Measurements from ENCODE around the gene NOS1.

DNA sequence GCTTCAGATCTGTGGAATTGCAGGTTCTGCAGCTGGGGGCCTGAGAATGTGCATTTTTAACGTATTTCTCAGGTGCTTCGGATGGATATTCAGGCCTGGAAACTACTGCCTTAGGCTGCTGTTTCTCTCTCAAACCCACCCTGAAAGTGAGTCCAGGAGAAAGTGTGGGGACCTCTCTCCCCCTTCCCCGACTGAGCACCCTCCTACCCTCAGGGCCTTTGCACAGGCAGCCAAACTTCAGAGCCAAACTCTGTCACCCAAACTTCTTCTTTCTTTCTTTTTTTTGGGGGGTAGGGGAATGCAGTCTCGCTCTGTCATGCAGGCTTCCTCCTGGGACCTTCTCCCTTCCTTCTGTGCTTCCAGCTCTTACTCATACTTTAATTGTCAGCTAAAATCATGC, 88.7 kb downstream of the NOS1 start:
- TF ChIP-seq, protein P1, sequence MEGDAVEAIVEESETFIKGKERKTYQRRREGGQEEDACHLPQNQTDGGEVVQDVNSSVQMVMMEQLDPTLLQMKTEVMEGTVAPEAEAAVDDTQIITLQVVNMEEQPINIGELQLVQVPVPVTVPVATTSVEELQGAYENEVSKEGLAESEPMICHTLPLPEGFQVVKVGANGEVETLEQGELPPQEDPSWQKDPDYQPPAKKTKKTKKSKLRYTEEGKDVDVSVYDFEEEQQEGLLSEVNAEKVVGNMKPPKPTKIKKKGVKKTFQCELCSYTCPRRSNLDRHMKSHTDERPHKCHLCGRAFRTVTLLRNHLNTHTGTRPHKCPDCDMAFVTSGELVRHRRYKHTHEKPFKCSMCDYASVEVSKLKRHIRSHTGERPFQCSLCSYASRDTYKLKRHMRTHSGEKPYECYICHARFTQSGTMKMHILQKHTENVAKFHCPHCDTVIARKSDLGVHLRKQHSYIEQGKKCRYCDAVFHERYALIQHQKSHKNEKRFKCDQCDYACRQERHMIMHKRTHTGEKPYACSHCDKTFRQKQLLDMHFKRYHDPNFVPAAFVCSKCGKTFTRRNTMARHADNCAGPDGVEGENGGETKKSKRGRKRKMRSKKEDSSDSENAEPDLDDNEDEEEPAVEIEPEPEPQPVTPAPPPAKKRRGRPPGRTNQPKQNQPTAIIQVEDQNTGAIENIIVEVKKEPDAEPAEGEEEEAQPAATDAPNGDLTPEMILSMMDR (IDR thresholded peaks at IDR 0.05) = no peak
- TF ChIP-seq POLR2A (IDR thresholded peaks at IDR 0.05) = no peak

Measured in thyroid gland (tissue), 4 donors.